SIG-M5 (cell line): ENCODE measurements around the gene ARL10.

ENCODE experiments used
- DNase-seq: peaks from one replicate; lab custom pipeline; 2025; lab: John Stamatoyannopoulos, UW

The ARL10 gene

GRCh38 chr5:176365351-176366231 lies at the start of gene ARL10:
TSS of gene ARL10 (plus strand) at chr5:176365487. CDS start at chr5:176365564, 77 bp downstream.
- DNase-seq: no peak

GRCh38 chr5:176317534-176318374 lies 47.5 kb upstream of the ARL10 start:
- no peak for DNase-seq

GRCh38 chr5:176319827-176320554 lies 45.3 kb upstream of the ARL10 start:
- no peak for DNase-seq

- no peak for DNase-seq
Observed at GRCh38 chr5:176320577-176320976, 44.7 kb upstream of the ARL10 start.

GRCh38 chr5:176334031-176334770 lies 31.1 kb upstream of the ARL10 start:
- no peak for DNase-seq

GRCh38 chr5:176337913-176338312 lies 27.4 kb upstream of the ARL10 start:
- DNase-seq: no peak

GRCh38 chr5:176339304-176339703 lies 26.0 kb upstream of the ARL10 start:
- DNase-seq: no peak

GRCh38 chr5:176341325-176342157 lies 23.7 kb upstream of the ARL10 start:
- no peak for DNase-seq

- DNase-seq: no peak
Observed at GRCh38 chr5:176342158-176342483, 23.2 kb upstream of the ARL10 start.

- DNase-seq: no peak
Observed at GRCh38 chr5:176342766-176343458, 22.4 kb upstream of the ARL10 start.

GRCh38 chr5:176350416-176350815 lies 14.9 kb upstream of the ARL10 start:
- no peak for DNase-seq

GRCh38 chr5:176352116-176352878 lies 13.0 kb upstream of the ARL10 start:
- no peak for DNase-seq

GRCh38 chr5:176353533-176353932 lies 11.8 kb upstream of the ARL10 start:
- no peak for DNase-seq

- no peak for DNase-seq
Observed at GRCh38 chr5:176355400-176356178, 9.7 kb upstream of the ARL10 start.

GRCh38 chr5:176356179-176356566 lies 9.1 kb upstream of the ARL10 start:
- DNase-seq: no peak

- no peak for DNase-seq
Observed at GRCh38 chr5:176359658-176360057, 5.6 kb upstream of the ARL10 start.

- no peak for DNase-seq
Observed at GRCh38 chr5:176360894-176361436, 4.3 kb upstream of the ARL10 start.
